Stimulated activated CD8-positive, alpha-beta memory T cell treated with anti-CD3 and anti-CD28 coated beads, Interleukin-4, amount 100 ng/mL, for 1 hour (primary cell): ENCODE measurements around the gene PPTC7.
"Not testable (repeated sequence)": the region's sequence is repeated elsewhere in the genome, so short reads cannot be mapped to it uniquely, and the experiment has no call there.

Experiments used
- DNase-seq, 2 donors: peaks; one replicate each; pipeline ENCODE4 v3.0.0-alpha.2; 2020; ENCODE audit warnings: low read depth in 2 of 2, low spot score in 1 of 2

The PPTC7 gene

GRCh38 chr12:110583137-110584059 lies at the start of gene PPTC7:
PPTC7 (minus strand) TSS chr12:110583318; CDS start chr12:110583031, 287 bp downstream.
- DNase-seq: peak; percentile 91 to 95

- no peak for DNase-seq
Observed at GRCh38 chr12:110627500-110628195, 44.5 kb upstream of the PPTC7 start.

- DNase-seq: no peak
Observed at GRCh38 chr12:110622582-110622981, 39.5 kb upstream of the PPTC7 start.

GRCh38 chr12:110619534-110619953 lies 36.4 kb upstream of the PPTC7 start:
- DNase-seq: no peak

- no peak for DNase-seq
Observed at GRCh38 chr12:110616471-110617115, 33.5 kb upstream of the PPTC7 start.

- DNase-seq: no peak
Observed at GRCh38 chr12:110615171-110615570, 32.1 kb upstream of the PPTC7 start.

- peak; percentile 89 to 92 for DNase-seq
Observed at GRCh38 chr12:110613771-110614684, 30.9 kb upstream of the PPTC7 start, which contains the start of gene TCTN1. TCTN1 (plus strand) TSS chr12:110614129; CDS start chr12:110614183, 54 bp downstream.

- no peak for DNase-seq
Observed at GRCh38 chr12:110613071-110613770, 30.1 kb upstream of the PPTC7 start.

GRCh38 chr12:110606253-110606611 lies 23.1 kb upstream of the PPTC7 start:
- DNase-seq: no peak

- DNase-seq: not testable (repeated sequence)
Observed at GRCh38 chr12:110602085-110602814, 19.1 kb upstream of the PPTC7 start.

- DNase-seq: no peak
Observed at GRCh38 chr12:110600254-110600653, 17.1 kb upstream of the PPTC7 start.

GRCh38 chr12:110599334-110599733 lies 16.2 kb upstream of the PPTC7 start:
- no peak for DNase-seq

GRCh38 chr12:110597885-110598284 lies 14.8 kb upstream of the PPTC7 start:
- DNase-seq: no peak

- not testable (repeated sequence) for DNase-seq
Observed at GRCh38 chr12:110592919-110593318, 9.8 kb upstream of the PPTC7 start.

- no peak for DNase-seq
Observed at GRCh38 chr12:110592078-110592477, 9.0 kb upstream of the PPTC7 start.

- no peak for DNase-seq
Observed at GRCh38 chr12:110591451-110592051, 8.4 kb upstream of the PPTC7 start.

GRCh38 chr12:110590806-110591326 lies 7.7 kb upstream of the PPTC7 start:
- no peak for DNase-seq

GRCh38 chr12:110590059-110590458 lies 6.9 kb upstream of the PPTC7 start:
- no peak for DNase-seq

GRCh38 chr12:110587102-110587501 lies 4.0 kb upstream of the PPTC7 start:
- not testable (repeated sequence) for DNase-seq
